NCI-H774 (cell line): ENCODE data around the gene RYR3.

ENCODE experiments used
- DNase-seq: peaks from one replicate; lab custom pipeline; 2025; lab: John Stamatoyannopoulos, UW

Gene RYR3

GRCh38 chr15:33710748-33711147 is 400.0 kb downstream of the RYR3 start:
- DNase-seq = no peak

- no peak for DNase-seq
Measured at GRCh38 chr15:33716025-33716424, 405.3 kb downstream of the RYR3 start.

- no peak for DNase-seq
Measured at GRCh38 chr15:33720952-33721351, 410.2 kb downstream of the RYR3 start.

GRCh38 chr15:33722005-33722672 is 411.4 kb downstream of the RYR3 start:
- no peak for DNase-seq

GRCh38 chr15:33722673-33723015 is 411.9 kb downstream of the RYR3 start:
- no peak for DNase-seq

GRCh38 chr15:33724321-33725036 is 413.7 kb downstream of the RYR3 start:
- no peak for DNase-seq

- DNase-seq = no peak
Measured at GRCh38 chr15:33729653-33730052, 418.9 kb downstream of the RYR3 start.

GRCh38 chr15:33730815-33731214 is 420.0 kb downstream of the RYR3 start:
- DNase-seq = no peak

- no peak for DNase-seq
Measured at GRCh38 chr15:33735143-33735542, 424.4 kb downstream of the RYR3 start.

- no peak for DNase-seq
Measured at GRCh38 chr15:33735637-33736247, 425.0 kb downstream of the RYR3 start.

GRCh38 chr15:33737687-33738601 is 427.2 kb downstream of the RYR3 start:
- DNase-seq = peak; percentile 15

GRCh38 chr15:33738941-33739664 is 428.3 kb downstream of the RYR3 start:
- DNase-seq = no peak

- no peak for DNase-seq
Measured at GRCh38 chr15:33742306-33742705, 431.5 kb downstream of the RYR3 start.

GRCh38 chr15:33742800-33743199 is 432.0 kb downstream of the RYR3 start:
- DNase-seq = no peak

GRCh38 chr15:33746203-33746602 is 435.4 kb downstream of the RYR3 start:
- no peak for DNase-seq

GRCh38 chr15:33753012-33753411 is 442.2 kb downstream of the RYR3 start:
- no peak for DNase-seq

- DNase-seq = no peak
Measured at GRCh38 chr15:33754242-33754641, 443.5 kb downstream of the RYR3 start.

- no peak for DNase-seq
Measured at GRCh38 chr15:33756961-33757360, 446.2 kb downstream of the RYR3 start.

- no peak for DNase-seq
Measured at GRCh38 chr15:33757516-33758232, 446.9 kb downstream of the RYR3 start.

GRCh38 chr15:33766389-33766788 is 455.6 kb downstream of the RYR3 start:
- no peak for DNase-seq

- no peak for DNase-seq
Measured at GRCh38 chr15:33768670-33769190, 458.0 kb downstream of the RYR3 start.
